Measurements from ENCODE around the gene TULP4. TPM values are rescaled to one million over a fixed set of nuclear protein-coding genes. Genes with fewer than 3 reads are reported as not detected.

TULP4 gene
- total and polyA plus RNA-seq, 10 donors, result 1.8 to 143 (median 78.1) TPM

- WGBS, 5 donors, result 76 to 84% (median 79%) methylated on average over 6 of the region's 6 CpGs
- peaks cover 0 to 29% (median 10%) of the 10 kb centered on the region in 8 donors for H3K9me3 ChIP-seq
- intact Hi-C loops (cut with DNase I; ENCODE audit: low total_unique reads), result no loop called here
- H3K4me1 ChIP-seq, result no peaks in the 10 kb centered on the region
- no peak for DNase-seq
- no peaks in the 10 kb centered on the region for H3K36me3 ChIP-seq
- TF ChIP-seq POLR2A (IDR thresholded peaks at IDR 0.05) (no peak), POLR2AphosphoS5 (IDR thresholded peaks at IDR 0.05) (no peak), CTCF (IDR thresholded peaks at IDR 0.05 in 8 of 11, conservative IDR thresholded peaks at IDR 0.05 in 3 of 11) (no peak)
- peaks cover 0 to 54% (median 7%) of the 10 kb centered on the region in 7 donors for H3K27me3 ChIP-seq (replicated peaks in 1 of 7)
- no peak overlapping the region for H3K4me3 ChIP-seq
- no peak overlapping the region for H3K27ac ChIP-seq
Observed at GRCh38 chr6:158528826-158529225, 216.6 kb downstream of the TULP4 start.

- WGBS, 5 donors, result 77 to 84% (median 82%) methylated on average over 7 to 8 of the region's 8 CpGs
- Histone ChIP-seq H3K27me3 (replicated peaks in 1 of 7) (peaks cover 0 to 52% (median 4%) of the 10 kb centered on the region in 7 donors), H3K9me3 (peaks cover 0 to 29% (median 10%) of the 10 kb centered on the region in 8 donors), H3K4me3 (no peak overlapping the region), H3K36me3 (no peaks in the 10 kb centered on the region), H3K4me1 (no peaks in the 10 kb centered on the region), H3K27ac (no peak overlapping the region)
- intact Hi-C loops (cut with DNase I; ENCODE audit: low total_unique reads), result no loop called here
- DNase-seq, result no peak
- TF ChIP-seq CTCF (IDR thresholded peaks at IDR 0.05 in 8 of 11, conservative IDR thresholded peaks at IDR 0.05 in 3 of 11) (no peak), POLR2A (IDR thresholded peaks at IDR 0.05) (no peak), POLR2AphosphoS5 (IDR thresholded peaks at IDR 0.05) (no peak)
Observed at GRCh38 chr6:158529629-158530028, 217.4 kb downstream of the TULP4 start.

- no peak overlapping the region for H3K4me3 ChIP-seq
Observed at GRCh38 chr6:158531566-158531965, 219.3 kb downstream of the TULP4 start.

GRCh38 chr6:158531970-158532369 lies 219.7 kb downstream of the TULP4 start:
- Histone ChIP-seq H3K4me3 (no peak overlapping the region), H3K27me3 (replicated peaks in 1 of 7) (peaks cover 0 to 55% (median 20%) of the 10 kb centered on the region in 7 donors), H3K27ac (no peak overlapping the region), H3K9me3 (peaks cover 0 to 24% (median 10%) of the 10 kb centered on the region in 8 donors), H3K4me1 (peaks cover 7 to 16% (median 15%) of the 10 kb centered on the region in 6 donors), H3K36me3 (no peaks in the 10 kb centered on the region)
- WGBS, 5 donors, result 84 to 95% (median 92%) methylated on average over 2 of the region's 2 CpGs
- TF ChIP-seq POLR2A (IDR thresholded peaks at IDR 0.05), result no peak
- no peak for TF ChIP-seq CTCF (IDR thresholded peaks at IDR 0.05 in 8 of 11, conservative IDR thresholded peaks at IDR 0.05 in 3 of 11)
- TF ChIP-seq POLR2AphosphoS5 (IDR thresholded peaks at IDR 0.05), result no peak
- no peak for DNase-seq
- intact Hi-C loops (cut with DNase I; ENCODE audit: low total_unique reads), result no loop called here

More at GRCh38 chr6:158531566-158531965, 219.3 kb downstream of the TULP4 start:
- Histone ChIP-seq H3K4me1 (peaks cover 7 to 13% (median 12%) of the 10 kb centered on the region in 6 donors), H3K27ac (no peak overlapping the region), H3K27me3 (replicated peaks in 1 of 7) (peaks cover 0 to 55% (median 16%) of the 10 kb centered on the region in 7 donors), H3K36me3 (no peaks in the 10 kb centered on the region), H3K9me3 (peaks cover 0 to 28% (median 10%) of the 10 kb centered on the region in 8 donors)
- no peak for TF ChIP-seq POLR2A (IDR thresholded peaks at IDR 0.05)
- no peak for TF ChIP-seq CTCF (IDR thresholded peaks at IDR 0.05 in 8 of 11, conservative IDR thresholded peaks at IDR 0.05 in 3 of 11)
- TF ChIP-seq POLR2AphosphoS5 (IDR thresholded peaks at IDR 0.05), result no peak
- intact Hi-C loops (cut with DNase I; ENCODE audit: low total_unique reads), result no loop called here
- 79 to 84% (median 82%) methylated on average over 4 of the region's 4 CpGs for WGBS, 5 donors
- no peak for DNase-seq
